ENCODE results near the gene ING1.
"Not testable (repeated sequence)": the region's sequence is repeated elsewhere in the genome, so short reads cannot be mapped to it uniquely, and the experiment has no call there.

The ING1 gene

DNA sequence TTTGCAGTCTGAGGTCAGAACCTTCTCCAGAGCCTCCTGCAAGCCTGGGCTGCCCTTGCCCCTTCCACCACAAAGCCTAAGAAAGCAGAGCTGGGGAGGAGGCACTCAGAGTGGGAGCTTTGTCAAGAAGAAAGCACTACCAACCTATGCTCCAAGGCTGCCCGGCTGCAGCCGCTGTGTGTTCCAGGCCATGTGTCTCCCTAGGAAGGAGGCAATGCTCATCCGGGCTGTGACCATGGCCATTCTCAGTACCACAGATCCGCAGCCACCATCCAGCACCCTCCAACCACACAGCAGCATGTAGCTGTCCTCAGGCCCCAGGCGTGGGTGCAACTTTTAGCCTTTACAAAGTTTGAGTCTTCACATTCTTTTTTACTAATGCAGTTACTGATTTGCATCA is 29.6 kb upstream of the ING1 start:
- Histone ChIP-seq H3K4me1 (ENCODE audit: insufficient read depth, low read length) (no peaks in the 10 kb centered on the region), H3K9ac (ENCODE audit: low read depth, low read length) (no peak overlapping the region), H3K36me3 (ENCODE audit: insufficient read depth, low read length) (peaks cover 6% of the 10 kb centered on the region), H3K9me3 (ENCODE audit: control insufficient read depth, insufficient read depth, low read length) (no peaks in the 10 kb centered on the region)

DNA sequence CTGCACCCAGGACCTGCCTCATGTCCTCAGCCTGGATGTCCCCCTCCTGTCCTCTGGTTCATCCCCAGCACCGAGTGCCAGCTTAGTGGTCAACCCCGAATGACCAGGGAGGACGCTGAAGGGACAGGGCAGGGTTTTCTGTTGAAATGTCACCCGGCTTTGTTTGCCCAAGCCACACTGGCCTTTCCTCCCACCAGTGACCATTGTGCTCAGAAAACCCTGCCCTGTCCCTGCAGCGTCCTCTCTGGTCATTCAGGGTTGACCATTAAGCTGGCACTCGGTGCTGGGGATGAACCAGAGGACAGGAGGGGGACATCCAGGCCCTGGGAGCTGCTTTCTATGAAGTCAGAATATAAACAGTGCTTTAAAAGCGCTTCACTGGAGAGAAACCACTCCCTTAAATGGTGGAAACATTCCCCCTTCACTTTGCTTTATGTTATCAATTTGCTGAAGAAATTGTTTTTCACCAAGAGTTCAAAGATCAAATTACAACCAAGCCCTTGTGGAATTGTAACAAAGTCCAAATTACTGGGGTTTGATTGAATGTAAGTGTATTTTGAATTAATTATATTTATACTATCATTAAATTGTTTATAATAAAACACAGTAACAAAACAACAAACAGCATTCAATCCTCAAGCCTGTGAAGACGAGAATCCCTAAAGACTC is 29.0 kb upstream of the ING1 start:
- H3K36me3 ChIP-seq (ENCODE audit: insufficient read depth, low read length): peaks cover 6% of the 10 kb centered on the region
- no peaks in the 10 kb centered on the region for H3K9me3 ChIP-seq (ENCODE audit: control insufficient read depth, insufficient read depth, low read length)
- H3K9ac ChIP-seq (ENCODE audit: low read depth, low read length): no peak overlapping the region
- no peaks in the 10 kb centered on the region for H3K4me1 ChIP-seq (ENCODE audit: insufficient read depth, low read length)

GRCh38 chr13:110685305-110686020 is 28.0 kb upstream of the ING1 start:
- H3K9me3 ChIP-seq (ENCODE audit: control insufficient read depth, insufficient read depth, low read length): no peaks in the 10 kb centered on the region

DNA sequence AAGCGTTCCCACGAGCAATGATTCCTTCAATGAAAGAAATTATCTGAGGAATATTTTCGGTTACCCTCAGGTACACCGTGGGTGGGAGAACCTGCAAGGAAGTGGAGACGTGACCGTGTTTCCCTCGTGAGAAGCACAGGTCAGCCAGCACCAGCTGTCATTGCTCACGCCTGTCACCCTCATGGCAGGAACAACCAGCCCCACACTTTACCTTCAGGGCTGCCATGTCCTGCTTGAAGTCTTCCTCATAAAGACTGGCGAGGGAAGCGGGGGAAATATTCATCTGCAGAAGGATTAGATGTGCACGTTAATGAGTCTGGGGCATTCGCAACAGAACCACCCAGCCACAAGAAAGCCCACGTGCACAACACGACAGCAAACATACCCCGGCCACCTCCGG is 25.8 kb upstream of the ING1 start:
- no peak overlapping the region for H3K9ac ChIP-seq (ENCODE audit: low read depth, low read length)
- no peaks in the 10 kb centered on the region for H3K9me3 ChIP-seq (ENCODE audit: control insufficient read depth, insufficient read depth, low read length)
- no peaks in the 10 kb centered on the region; the same call in none of the 2 replicates for H3K36me3 ChIP-seq (ENCODE audit: insufficient read depth, low read length)
- no peaks in the 10 kb centered on the region for H3K4me1 ChIP-seq (ENCODE audit: insufficient read depth, low read length)

More at GRCh38 chr13:110685305-110686020, 28.0 kb upstream of the ING1 start:
- Histone ChIP-seq H3K9ac (ENCODE audit: low read depth, low read length) (no peak overlapping the region), H3K4me1 (ENCODE audit: insufficient read depth, low read length) (no peaks in the 10 kb centered on the region), H3K36me3 (ENCODE audit: insufficient read depth, low read length) (peaks cover 6% of the 10 kb centered on the region)

GRCh38 chr13:110689041-110689440 is 24.5 kb upstream of the ING1 start:
- Histone ChIP-seq H3K36me3 (ENCODE audit: insufficient read depth, low read length) (no peaks in the 10 kb centered on the region; the same call in none of the 2 replicates), H3K4me1 (ENCODE audit: insufficient read depth, low read length) (no peaks in the 10 kb centered on the region), H3K9me3 (ENCODE audit: control insufficient read depth, insufficient read depth, low read length) (no peaks in the 10 kb centered on the region), H3K9ac (ENCODE audit: low read depth, low read length) (no peak overlapping the region)

GRCh38 chr13:110689711-110690110 is 23.8 kb upstream of the ING1 start:
- Histone ChIP-seq H3K4me1 (ENCODE audit: insufficient read depth, low read length) (no peaks in the 10 kb centered on the region), H3K9ac (ENCODE audit: low read depth, low read length) (no peak overlapping the region), H3K36me3 (ENCODE audit: insufficient read depth, low read length) (no peaks in the 10 kb centered on the region; the same call in none of the 2 replicates), H3K9me3 (ENCODE audit: control insufficient read depth, insufficient read depth, low read length) (no peaks in the 10 kb centered on the region)

DNA sequence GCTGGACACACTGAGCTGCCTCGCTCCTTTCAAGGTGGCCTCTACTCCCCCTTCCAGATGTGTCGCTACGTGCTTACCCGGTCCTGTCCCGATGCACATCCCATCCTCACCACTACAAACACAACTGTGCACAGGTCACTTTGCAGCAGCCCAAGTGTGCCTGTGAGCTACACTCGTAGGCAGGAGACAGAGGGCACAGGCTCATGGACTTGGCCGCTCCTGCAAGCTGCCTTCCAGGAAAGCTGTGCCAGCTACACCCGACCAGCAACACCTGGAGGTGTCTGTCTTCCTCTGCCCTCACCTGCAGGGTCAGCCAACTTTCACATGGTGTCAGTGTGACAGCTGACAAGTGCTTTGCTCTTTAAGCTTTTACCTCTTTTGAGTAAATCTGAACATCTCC is 23.0 kb upstream of the ING1 start:
- H3K36me3 ChIP-seq (ENCODE audit: insufficient read depth, low read length): peaks cover 2% of the 10 kb centered on the region
- no peaks in the 10 kb centered on the region for H3K4me1 ChIP-seq (ENCODE audit: insufficient read depth, low read length)
- H3K9ac ChIP-seq (ENCODE audit: low read depth, low read length): no peak overlapping the region
- no peaks in the 10 kb centered on the region for H3K9me3 ChIP-seq (ENCODE audit: control insufficient read depth, insufficient read depth, low read length)

DNA sequence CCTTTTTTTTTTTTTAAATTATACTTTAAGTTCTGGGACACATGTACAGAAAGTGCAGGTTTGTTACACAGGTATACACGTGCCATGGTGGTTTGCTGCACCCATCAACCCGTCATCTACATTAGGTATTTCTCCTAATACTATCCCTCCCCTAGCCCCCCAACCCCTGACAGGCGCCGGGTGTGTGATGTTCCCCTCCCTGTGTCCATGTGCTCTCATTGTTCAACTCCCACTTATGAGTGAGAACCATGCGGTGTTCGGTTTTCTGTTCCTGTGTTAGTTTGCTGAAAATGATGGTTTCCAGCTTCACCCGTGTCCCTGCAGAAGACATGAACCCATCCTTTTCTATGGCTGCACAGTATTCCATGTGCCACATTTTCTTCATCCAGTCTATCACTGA is 17.7 kb upstream of the ING1 start:
- H3K9me3 ChIP-seq (ENCODE audit: control insufficient read depth, insufficient read depth, low read length): not testable (repeated sequence)
- peaks cover 23% of the 10 kb centered on the region for H3K36me3 ChIP-seq (ENCODE audit: insufficient read depth, low read length)

DNA sequence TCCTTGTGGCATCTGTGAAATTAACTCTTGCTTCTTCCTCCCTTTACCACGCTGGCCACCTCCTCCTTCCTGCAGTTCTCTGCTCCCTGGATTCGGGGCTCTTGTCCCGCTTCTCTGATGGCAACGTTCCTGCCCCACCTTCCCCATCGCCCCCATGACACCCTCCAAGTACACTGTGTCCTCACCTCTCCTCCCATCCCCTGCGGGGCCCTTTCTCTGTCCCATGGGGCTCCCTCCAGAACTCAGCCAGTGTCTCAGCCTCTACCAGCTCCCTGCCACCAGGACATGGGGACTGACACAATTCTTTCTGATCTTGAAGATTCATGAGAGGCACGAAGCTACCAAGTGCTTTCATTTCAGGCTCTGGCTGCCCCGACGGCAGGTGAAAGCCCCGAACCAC is 16.7 kb upstream of the ING1 start:
- H3K9me3 ChIP-seq (ENCODE audit: control insufficient read depth, insufficient read depth, low read length): no peaks in the 10 kb centered on the region
- no peaks in the 10 kb centered on the region for H3K4me1 ChIP-seq (ENCODE audit: insufficient read depth, low read length)
- no peak overlapping the region for H3K9ac ChIP-seq (ENCODE audit: low read depth, low read length)
- peaks cover 23% of the 10 kb centered on the region for H3K36me3 ChIP-seq (ENCODE audit: insufficient read depth, low read length)

More for the DNA sequence above, 17.7 kb upstream of the ING1 start:
- not testable (repeated sequence) for H3K9ac ChIP-seq (ENCODE audit: low read depth, low read length); H3K4me1 ChIP-seq (ENCODE audit: insufficient read depth, low read length)

- no peaks in the 10 kb centered on the region for H3K9me3 ChIP-seq (ENCODE audit: control insufficient read depth, insufficient read depth, low read length)
- peaks cover 23% of the 10 kb centered on the region for H3K36me3 ChIP-seq (ENCODE audit: insufficient read depth, low read length)
- no peaks in the 10 kb centered on the region for H3K4me1 ChIP-seq (ENCODE audit: insufficient read depth, low read length)
- no peak overlapping the region for H3K9ac ChIP-seq (ENCODE audit: low read depth, low read length)
Measured at GRCh38 chr13:110697842-110698241, 15.7 kb upstream of the ING1 start.

DNA sequence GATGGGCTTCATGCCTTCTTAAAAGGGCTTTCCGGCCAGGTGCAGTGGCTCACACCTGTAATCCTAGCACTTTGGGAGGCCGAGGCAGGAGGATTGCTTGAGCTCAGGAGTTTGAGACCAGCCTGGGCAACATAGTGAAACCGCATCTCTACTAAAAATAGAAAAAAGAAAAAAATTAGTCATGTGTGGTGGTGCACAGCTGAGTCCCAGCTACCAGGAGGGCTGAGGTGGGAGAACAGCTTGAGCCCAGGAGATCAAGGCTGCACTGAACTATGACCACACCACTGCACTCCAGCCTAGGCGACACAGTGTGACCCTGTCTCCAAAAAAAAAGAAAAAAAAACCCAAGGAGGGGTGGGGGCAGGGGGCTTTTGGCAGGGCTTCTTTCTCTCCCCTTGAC is 14.8 kb upstream of the ING1 start:
- Histone ChIP-seq H3K4me1 (ENCODE audit: insufficient read depth, low read length) (no peaks in the 10 kb centered on the region), H3K36me3 (ENCODE audit: insufficient read depth, low read length) (peaks cover 23% of the 10 kb centered on the region), H3K9ac (ENCODE audit: low read depth, low read length) (no peak overlapping the region), H3K9me3 (ENCODE audit: control insufficient read depth, insufficient read depth, low read length) (no peaks in the 10 kb centered on the region)

DNA sequence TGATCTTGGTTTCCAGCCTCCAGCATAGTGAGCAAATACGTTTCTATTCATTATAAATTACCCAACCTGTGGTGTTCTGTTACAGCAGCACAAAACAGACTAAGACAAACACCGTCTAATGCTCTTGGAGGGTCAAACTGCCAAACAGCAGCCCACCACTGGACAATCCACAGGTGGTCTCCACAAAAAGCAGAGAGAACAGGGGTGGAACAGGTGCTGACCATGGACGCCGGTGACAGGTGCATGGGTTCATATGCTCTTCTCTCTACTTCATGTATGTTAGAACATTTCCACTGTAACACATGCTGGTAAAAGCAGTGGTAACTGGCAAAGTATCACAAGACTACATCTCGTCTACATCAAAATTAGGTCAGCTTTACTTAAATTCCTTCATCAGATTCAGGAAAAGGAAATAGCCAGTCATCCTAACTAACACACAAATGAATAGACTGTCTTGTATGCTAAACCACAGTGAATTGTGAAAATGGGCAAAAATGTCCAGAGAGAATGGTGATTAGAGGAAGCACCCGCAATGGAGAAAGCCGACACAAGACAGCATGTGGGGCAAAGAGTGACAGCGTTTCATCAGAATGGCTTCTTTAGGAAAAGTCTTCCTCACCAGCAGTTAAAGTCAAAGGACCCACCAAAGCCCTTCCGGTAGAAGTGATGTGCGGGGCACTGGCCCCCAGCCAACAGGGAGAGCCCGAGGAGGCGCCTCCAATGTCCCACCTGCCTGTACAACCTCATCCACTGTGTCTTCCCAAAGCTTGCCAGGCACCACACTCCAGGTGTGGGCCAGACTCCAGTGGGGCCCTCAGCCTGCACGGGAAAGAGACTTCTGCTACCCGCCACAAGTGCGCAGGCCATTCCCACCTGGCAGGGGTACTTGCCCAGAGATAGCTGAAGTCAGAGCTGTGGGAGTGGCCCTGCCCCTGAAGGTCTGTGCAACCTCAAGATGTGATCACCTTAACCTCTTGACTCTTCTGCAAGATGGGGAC is 14.1 kb upstream of the ING1 start:
- Histone ChIP-seq H3K9me3 (ENCODE audit: control insufficient read depth, insufficient read depth, low read length) (no peaks in the 10 kb centered on the region), H3K9ac (ENCODE audit: low read depth, low read length) (no peak overlapping the region), H3K36me3 (ENCODE audit: insufficient read depth, low read length) (peaks cover 23% of the 10 kb centered on the region), H3K4me1 (ENCODE audit: insufficient read depth, low read length) (no peaks in the 10 kb centered on the region)

GRCh38 chr13:110700186-110700585 is 13.3 kb upstream of the ING1 start:
- peaks cover 23% of the 10 kb centered on the region for H3K36me3 ChIP-seq (ENCODE audit: insufficient read depth, low read length)
- H3K4me1 ChIP-seq (ENCODE audit: insufficient read depth, low read length): peaks cover 3% of the 10 kb centered on the region; the same call in 1 of the 2 replicates
- no peak overlapping the region for H3K9ac ChIP-seq (ENCODE audit: low read depth, low read length)
- H3K9me3 ChIP-seq (ENCODE audit: control insufficient read depth, insufficient read depth, low read length): no peaks in the 10 kb centered on the region

GRCh38 chr13:110700641-110701040 is 12.9 kb upstream of the ING1 start:
- Histone ChIP-seq H3K36me3 (ENCODE audit: insufficient read depth, low read length) (peaks cover 21% of the 10 kb centered on the region), H3K9ac (ENCODE audit: low read depth, low read length) (no peak overlapping the region), H3K4me1 (ENCODE audit: insufficient read depth, low read length) (peaks cover 3% of the 10 kb centered on the region; the same call in 1 of the 2 replicates)

More at GRCh38 chr13:110700641-110701040, 12.9 kb upstream of the ING1 start:
- no peaks in the 10 kb centered on the region for H3K9me3 ChIP-seq (ENCODE audit: control insufficient read depth, insufficient read depth, low read length)

Measured in ES-I3 (cell line).